Transverse colon (tissue), 3 donors: ENCODE results near the gene TCF7L2.

Experiments used
- EP300 ChIP-seq: sonication (generic); formaldehyde crosslinking; IDR thresholded peaks from one replicate; pipeline ENCODE4 v1.6.1; 2017; ENCODE audit warnings: antibody characterized with exemption, low read depth
- TF ChIP-seq, protein P1 (sequence below), 5 experiments: fragments of 200-600 bp in 3 of 5; fragments of 450-650 bp in 2 of 5; sonication (generic) in 3 of 5; IDR thresholded peaks; 1 replicate in 2 of 5; 2 replicates in 3 of 5; pipeline ENCODE4 v1.5.1; 2016 to 2017; ENCODE audit warnings: antibody characterized with exemption in 5 of 5, inconsistent platforms in 3 of 5, mild to moderate bottlenecking in 2 of 5, moderate library complexity in 1 of 5

DNA sequence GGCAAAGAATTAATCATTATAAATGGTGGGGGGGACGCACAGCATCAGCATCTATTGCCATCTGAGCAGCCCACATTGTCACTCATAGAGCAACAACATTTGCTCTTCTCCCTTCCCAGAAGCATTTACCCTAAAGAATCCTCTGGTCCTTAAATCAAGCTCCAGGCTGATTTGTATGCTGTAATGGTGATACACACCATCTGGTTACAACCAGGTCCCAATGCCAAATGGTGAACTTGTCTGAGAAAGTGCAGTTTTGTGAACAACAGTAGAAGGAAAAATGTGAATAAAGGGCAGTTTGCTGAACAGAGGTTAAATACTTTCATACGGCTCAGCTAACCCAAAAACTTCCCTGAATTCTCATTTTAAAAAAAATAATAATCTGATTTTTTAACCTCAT is 38.8 kb upstream of the TCF7L2 start:
- TF ChIP-seq, protein P1, sequence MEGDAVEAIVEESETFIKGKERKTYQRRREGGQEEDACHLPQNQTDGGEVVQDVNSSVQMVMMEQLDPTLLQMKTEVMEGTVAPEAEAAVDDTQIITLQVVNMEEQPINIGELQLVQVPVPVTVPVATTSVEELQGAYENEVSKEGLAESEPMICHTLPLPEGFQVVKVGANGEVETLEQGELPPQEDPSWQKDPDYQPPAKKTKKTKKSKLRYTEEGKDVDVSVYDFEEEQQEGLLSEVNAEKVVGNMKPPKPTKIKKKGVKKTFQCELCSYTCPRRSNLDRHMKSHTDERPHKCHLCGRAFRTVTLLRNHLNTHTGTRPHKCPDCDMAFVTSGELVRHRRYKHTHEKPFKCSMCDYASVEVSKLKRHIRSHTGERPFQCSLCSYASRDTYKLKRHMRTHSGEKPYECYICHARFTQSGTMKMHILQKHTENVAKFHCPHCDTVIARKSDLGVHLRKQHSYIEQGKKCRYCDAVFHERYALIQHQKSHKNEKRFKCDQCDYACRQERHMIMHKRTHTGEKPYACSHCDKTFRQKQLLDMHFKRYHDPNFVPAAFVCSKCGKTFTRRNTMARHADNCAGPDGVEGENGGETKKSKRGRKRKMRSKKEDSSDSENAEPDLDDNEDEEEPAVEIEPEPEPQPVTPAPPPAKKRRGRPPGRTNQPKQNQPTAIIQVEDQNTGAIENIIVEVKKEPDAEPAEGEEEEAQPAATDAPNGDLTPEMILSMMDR (IDR thresholded peaks at IDR 0.05): no peak
- TF ChIP-seq EP300: no peak
